ENCODE data around the gene CPB1. TPM values are rescaled to one million over a fixed set of nuclear protein-coding genes. Genes with fewer than 3 reads are reported as not detected.
"Not testable (repeated sequence)": the region's sequence is repeated elsewhere in the genome, so short reads cannot be mapped to it uniquely, and the experiment has no call there.

The CPB1 gene
- not detected in 2 replicates for total RNA-seq

- no peak for DNase-seq (ENCODE audit: low read depth in 2 of 2)
Observed at GRCh38 chr3:148827585-148827984, at the start of gene CPB1. Gene CPB1 (plus strand): TSS chr3:148827811. CDS start chr3:148827824, 13 bp downstream.

- DNase-seq (ENCODE audit: low read depth in 2 of 2), result no peak
Observed at GRCh38 chr3:148778926-148779325, 48.7 kb upstream of the CPB1 start.

- DNase-seq (ENCODE audit: low read depth in 2 of 2), result not testable (repeated sequence)
Observed at GRCh38 chr3:148785026-148785425, 42.6 kb upstream of the CPB1 start.

- not testable (repeated sequence) for DNase-seq (ENCODE audit: low read depth in 2 of 2)
Observed at GRCh38 chr3:148786159-148786558, 41.5 kb upstream of the CPB1 start.

GRCh38 chr3:148789146-148789545, 38.5 kb upstream of the CPB1 start:
- DNase-seq (ENCODE audit: low read depth in 2 of 2), result no peak

GRCh38 chr3:148789906-148790305, 37.7 kb upstream of the CPB1 start:
- no peak for DNase-seq (ENCODE audit: low read depth in 2 of 2)

- DNase-seq (ENCODE audit: low read depth in 2 of 2), result no peak
Observed at GRCh38 chr3:148790370-148790769, 37.2 kb upstream of the CPB1 start.

- DNase-seq (ENCODE audit: low read depth in 2 of 2), result no peak
Observed at GRCh38 chr3:148790851-148791735, 36.5 kb upstream of the CPB1 start.

GRCh38 chr3:148791920-148792319, 35.7 kb upstream of the CPB1 start:
- DNase-seq (ENCODE audit: low read depth in 2 of 2), result no peak

- DNase-seq (ENCODE audit: low read depth in 2 of 2), result no peak
Observed at GRCh38 chr3:148792516-148792915, 35.1 kb upstream of the CPB1 start.

GRCh38 chr3:148796799-148797198, 30.8 kb upstream of the CPB1 start:
- no peak for DNase-seq (ENCODE audit: low read depth in 2 of 2)

- DNase-seq (ENCODE audit: low read depth in 2 of 2), result no peak
Observed at GRCh38 chr3:148797795-148798194, 29.8 kb upstream of the CPB1 start.

GRCh38 chr3:148800414-148800813, 27.2 kb upstream of the CPB1 start:
- no peak for DNase-seq (ENCODE audit: low read depth in 2 of 2)

- no peak for DNase-seq (ENCODE audit: low read depth in 2 of 2)
Observed at GRCh38 chr3:148809835-148810234, 17.8 kb upstream of the CPB1 start.

- DNase-seq (ENCODE audit: low read depth in 2 of 2), result no peak
Observed at GRCh38 chr3:148815316-148816110, 12.1 kb upstream of the CPB1 start.

GRCh38 chr3:148816427-148816826, 11.2 kb upstream of the CPB1 start:
- DNase-seq (ENCODE audit: low read depth in 2 of 2), result no peak

GRCh38 chr3:148816981-148817525, 10.6 kb upstream of the CPB1 start:
- DNase-seq (ENCODE audit: low read depth in 2 of 2), result no peak

- no peak for DNase-seq (ENCODE audit: low read depth in 2 of 2)
Observed at GRCh38 chr3:148820361-148821245, 7.0 kb upstream of the CPB1 start.

- no peak for DNase-seq (ENCODE audit: low read depth in 2 of 2)
Observed at GRCh38 chr3:148823026-148823425, 4.6 kb upstream of the CPB1 start.

- DNase-seq (ENCODE audit: low read depth in 2 of 2), result no peak
Observed at GRCh38 chr3:148825476-148825875, 2.1 kb upstream of the CPB1 start.

- no peak for DNase-seq (ENCODE audit: low read depth in 2 of 2)
Observed at GRCh38 chr3:148828136-148828690, 602 bp downstream of the CPB1 start.

Measured in lung microvascular endothelial cell (primary cell).